NOMO-1 treated with DMSO at 0.1 percent for 48 hours (cell line): ENCODE results near the gene BBX.
A peak's percentile ranks its signal among the peaks of the same experiment; 100 is the strongest.

Experiments used
- DNase-seq: peaks from one replicate; lab custom pipeline; 2025; ENCODE audit not compliant: unreplicated experiment; lab: John Stamatoyannopoulos, UW

BBX gene

GRCh38 chr3:107522510-107523288 lies at the start of gene BBX:
Gene BBX, plus strand, starts transcription at chr3:107522962. Its CDS starts 187,499 bp downstream, at chr3:107710461.
- DNase-seq: peak; percentile 86

DNA sequence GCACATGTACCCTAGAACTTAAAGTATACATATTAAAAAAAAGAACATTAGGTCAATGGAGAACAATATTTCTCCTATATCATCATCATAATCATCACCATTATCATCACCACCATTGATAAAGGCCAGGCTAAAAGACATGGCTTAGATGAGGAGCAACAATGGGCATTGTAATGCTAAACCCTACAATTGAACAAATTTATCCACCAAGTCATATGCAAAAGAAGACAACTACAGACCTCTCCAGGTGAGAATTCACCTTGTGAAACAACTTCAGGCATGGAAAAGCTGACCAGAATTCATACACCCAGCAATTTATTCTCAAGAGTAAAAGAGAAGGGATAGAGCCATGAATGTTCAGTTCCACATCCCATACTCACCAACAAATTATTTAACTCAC lies 46.3 kb upstream of the BBX start:
- no peak for DNase-seq

- DNase-seq: no peak
Measured at GRCh38 chr3:107487490-107487889, 35.3 kb upstream of the BBX start.

- DNase-seq: no peak
Measured at GRCh38 chr3:107488942-107489341, 33.8 kb upstream of the BBX start.

DNA sequence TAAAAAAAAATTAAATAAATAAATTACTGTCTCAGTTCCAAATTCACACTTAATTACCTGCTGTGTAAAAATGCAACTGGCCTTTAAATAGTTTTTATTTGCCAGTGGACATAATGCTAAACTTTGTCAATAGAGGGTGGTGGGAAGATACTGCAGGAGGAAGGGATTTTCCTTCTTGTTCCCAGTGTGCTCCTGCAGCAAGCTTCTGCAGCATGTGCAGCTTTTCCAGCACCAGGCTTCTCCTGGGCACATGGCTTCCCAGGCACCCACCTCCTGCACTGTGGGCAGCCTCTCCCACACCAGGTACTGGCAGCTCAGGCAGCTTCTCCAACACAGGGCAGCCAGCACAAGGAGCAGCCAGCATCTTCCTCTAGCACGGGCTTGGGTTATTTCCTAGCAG lies 29.6 kb upstream of the BBX start:
- DNase-seq: no peak

GRCh38 chr3:107496855-107497254 lies 25.9 kb upstream of the BBX start:
- DNase-seq: no peak

GRCh38 chr3:107498646-107499045 lies 24.1 kb upstream of the BBX start:
- no peak for DNase-seq

- DNase-seq: peak; percentile 27
Measured at GRCh38 chr3:107506458-107506857, 16.3 kb upstream of the BBX start.

GRCh38 chr3:107508331-107508730 lies 14.4 kb upstream of the BBX start:
- no peak for DNase-seq

DNA sequence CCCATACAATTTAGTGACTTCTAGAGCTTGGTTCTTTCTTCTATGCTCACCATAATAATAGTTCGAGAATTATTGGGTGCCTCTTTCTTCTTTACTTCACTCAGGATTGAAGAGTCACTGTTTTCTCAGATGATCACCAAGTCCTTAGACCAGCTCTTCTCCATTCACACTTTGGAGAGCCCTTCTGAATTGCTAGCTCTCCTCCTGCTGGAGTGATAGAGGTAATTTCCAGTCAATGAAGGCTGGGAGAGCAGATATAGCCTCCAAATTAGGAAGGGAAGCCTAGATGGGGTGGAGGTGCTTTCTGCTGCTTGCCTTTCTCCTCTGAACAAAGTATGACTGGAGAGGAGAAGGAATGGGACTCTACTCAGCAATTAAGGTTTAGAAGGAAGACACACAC lies 10.7 kb upstream of the BBX start:
- no peak for DNase-seq

- DNase-seq: no peak
Measured at GRCh38 chr3:107514453-107514852, 8.3 kb upstream of the BBX start.

DNA sequence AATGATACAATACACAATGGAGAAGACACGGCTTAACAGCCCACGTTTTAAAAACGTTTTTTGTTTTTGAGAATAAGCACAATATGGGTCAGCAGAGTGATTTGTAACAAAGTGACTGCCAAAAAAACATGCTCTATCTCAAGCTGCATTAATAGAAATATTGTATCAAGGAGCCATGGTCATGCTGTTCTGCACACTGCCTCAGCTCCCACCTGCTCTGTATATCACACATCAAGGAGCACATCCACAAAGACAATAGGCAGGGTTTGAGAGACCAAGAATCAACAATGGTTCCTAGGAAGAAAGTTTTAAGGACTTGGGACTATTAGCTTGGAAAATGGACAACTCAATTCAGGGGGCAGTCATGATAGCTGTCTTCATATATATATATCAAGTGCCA lies 6.3 kb upstream of the BBX start:
- DNase-seq: no peak

DNA sequence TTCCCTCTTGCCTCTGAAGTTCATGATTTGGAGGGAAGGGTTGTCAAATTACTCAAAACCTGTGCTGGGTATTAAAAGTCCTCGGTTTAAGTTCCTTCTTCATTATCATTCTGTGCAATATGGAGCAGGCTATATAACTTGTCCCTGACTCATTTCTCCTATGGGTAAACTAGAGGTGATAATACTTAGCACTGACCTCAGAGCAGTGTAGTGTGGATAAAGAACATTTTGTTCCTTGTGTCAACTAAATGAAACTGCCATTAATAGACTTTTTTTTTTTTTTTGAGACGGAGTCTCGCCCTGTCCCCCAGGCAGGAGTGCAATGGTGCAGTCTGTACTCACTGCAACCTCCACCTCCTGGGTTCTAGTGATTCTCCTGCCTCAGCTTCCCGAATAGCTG lies 2.2 kb upstream of the BBX start:
- DNase-seq: no peak

DNA sequence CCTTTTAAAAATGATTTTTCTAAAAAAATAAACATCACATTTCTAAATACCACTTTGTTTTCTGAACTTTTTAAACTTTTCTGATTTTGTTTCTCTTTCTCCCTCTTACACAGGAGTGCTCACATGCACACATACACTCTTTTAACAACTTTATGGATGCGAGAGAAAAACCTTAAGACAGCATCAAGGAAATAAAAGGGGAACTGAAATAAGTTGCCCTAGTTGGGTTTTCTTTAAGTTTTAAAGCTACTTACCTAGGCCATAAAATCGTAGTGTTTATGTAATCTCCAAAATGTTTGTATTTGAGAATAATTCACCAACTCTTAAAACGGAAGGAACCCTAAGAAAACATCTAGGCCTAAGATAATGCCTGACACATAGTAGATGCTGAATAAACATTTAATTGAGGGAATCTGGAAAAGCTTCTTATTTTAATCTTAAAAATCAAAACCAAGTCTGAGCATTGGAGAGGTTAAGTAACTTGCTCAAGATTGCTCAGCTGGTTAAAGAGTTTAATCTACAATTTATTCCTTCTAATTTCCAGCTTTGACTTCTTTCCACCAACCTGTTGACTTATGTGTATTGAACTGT lies 1.2 kb upstream of the BBX start:
- DNase-seq: peak; percentile 37

- no peak for DNase-seq
Measured at GRCh38 chr3:107523289-107523538, 452 bp downstream of the BBX start.

DNA sequence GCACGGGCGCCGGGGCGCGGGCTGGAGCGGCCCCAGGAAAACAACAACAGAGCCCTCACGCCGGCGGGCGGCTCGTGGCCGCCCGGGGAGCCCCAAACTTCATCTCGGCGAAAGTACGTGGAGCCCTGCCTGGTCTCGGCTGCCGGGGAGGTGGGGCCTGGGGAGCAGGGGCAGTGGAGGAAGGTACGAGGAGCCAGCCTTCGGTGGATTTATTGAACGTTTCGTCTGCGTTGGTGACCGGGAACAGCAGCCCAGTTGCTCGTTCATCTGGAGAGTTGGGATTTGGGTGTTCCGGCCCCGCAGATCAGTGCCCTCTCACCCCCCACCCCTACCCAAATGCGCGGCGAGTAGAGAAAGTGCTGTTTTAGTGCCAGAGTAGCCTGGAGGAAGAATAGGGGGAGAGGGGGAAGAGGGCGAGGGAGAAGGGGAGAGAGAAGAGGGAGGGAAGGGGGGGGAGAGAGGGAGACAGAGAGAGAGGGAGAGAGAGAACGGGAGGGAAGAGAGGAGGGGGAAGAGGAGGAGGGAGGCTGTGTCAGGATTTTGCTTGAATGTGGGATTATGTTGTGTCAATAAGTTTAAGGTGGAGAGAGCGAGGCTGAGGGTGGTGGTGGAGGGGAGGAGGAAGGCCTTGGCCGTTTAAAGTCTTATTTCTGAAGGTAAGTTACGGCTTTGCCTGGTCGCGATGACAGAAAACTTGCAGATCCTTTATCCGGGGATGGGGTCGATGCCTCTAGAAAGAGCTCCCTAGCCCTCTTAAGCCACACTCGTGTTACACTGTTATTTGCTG lies 970 bp downstream of the BBX start:
- peak; percentile 18 for DNase-seq

DNA sequence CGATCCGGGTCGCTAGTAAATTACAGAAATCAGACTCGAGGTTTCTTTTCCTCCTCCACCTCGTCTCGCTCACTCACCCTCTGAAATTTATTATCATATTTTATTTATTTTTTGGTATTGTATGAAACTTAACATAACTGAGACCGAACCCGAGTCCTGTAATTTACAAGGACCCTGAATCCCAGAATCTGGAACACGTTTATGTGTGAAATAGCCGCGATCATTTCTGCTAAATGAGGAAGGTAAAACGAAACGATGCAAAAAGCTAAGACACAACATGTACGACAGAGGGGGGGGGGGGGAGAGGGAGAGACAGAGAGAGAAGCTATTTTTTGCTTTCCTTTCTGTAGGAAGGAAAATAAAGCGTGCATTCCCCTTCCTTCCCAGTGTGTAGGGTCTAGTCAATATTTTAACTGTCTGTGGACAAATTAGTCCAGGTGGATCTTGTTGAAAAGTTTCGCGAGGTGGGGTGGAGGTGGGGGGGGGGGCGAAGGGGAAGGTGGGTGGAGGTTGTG lies 1.6 kb downstream of the BBX start:
- peak; percentile 47 for DNase-seq

DNA sequence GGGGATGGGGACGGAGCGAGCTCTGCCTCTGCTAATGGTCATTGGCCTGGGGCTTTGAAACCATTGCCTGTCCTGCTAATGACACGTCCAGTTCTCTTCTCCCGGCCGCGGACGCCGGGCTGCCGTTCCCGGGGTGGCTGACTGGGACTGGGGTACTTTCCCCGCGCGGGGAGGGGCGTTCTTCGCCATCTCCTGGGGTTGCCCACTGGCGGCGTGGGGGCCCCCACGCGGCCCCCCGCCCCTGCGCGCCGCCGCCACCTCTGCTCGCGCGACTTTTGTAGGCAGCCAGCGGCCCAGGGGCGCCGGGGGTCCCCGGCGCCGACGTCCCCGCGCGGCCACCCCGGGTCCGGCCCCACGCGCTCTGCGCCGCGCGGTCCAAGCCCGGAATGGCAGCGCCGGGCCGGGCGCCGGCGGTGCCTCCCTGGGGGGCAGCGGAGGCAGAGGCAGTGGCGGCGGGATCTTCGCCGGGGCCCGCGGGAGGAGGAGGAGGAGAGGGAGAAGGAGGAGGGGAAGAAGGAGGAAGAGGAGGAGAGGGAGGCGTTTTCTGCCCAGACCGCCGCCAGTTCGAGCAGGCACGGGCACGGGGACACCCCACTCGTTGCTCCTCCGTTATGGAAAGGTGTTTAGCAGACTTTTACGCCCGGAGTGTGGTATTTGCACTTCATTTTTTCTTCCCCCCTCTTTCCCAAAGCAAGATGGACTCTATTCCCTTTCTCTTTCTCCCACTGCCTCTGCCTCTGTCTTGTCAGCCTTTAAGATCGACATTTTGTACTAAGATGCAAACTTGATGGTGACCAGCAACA lies 2.3 kb downstream of the BBX start:
- DNase-seq: peak; percentile 25

- DNase-seq: no peak
Measured at GRCh38 chr3:107525644-107526305, 3.0 kb downstream of the BBX start.

GRCh38 chr3:107531917-107532469 lies 9.2 kb downstream of the BBX start:
- no peak for DNase-seq
